ENCODE data around the gene SLC34A3. TPM values are rescaled to one million over a fixed set of nuclear protein-coding genes. Genes with fewer than 3 reads are reported as not detected.
A peak's percentile ranks its signal among the peaks of the same experiment; 100 is the strongest.

SLC34A3 gene
- total RNA-seq, 2 experiments from 2014 or later, result not detected

DNA sequence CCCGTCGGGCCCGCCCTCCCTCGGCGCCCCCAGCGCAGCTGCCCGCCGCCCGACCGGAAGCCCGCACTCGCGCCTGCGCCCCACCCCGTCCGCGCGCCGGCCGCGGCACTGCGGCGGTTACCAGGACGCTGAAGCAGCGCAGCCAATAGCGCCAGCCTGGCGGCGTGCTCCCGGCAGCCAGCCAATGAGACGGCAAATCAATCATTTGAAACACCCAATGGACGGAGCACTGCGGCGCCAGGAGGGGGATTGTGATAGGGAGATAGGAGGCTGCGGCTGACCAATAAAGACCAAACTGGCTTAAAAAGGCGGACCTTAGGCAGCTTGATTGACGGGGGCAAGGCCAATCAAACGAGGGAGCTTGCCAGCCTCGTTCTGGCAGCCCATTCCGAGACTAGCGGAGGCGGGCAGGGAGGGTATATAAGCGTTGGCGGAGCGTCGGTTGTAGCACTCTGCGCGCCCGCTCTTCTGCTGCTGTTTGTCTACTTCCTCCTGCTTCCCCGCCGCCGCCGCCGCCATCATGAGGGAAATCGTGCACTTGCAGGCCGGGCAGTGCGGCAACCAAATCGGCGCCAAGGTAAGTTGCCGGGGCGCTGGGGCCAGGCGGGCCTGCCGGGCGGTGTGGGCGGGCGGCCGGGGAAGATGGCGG lies 10.3 kb downstream of the SLC34A3 start, which contains the start of gene TUBB4B:
TUBB4B (plus strand) TSS at position 447 of the 649 bp plus-strand sequence; CDS start at position 521, 74 bp downstream.
- Histone ChIP-seq H3K4me2 (ENCODE audit: low read length) (peak within 1 kb of the TSS; percentile 99), H3K4me3 (ENCODE audit: low read depth, low read length, poor library complexity, severe bottlenecking) (peak within 1 kb of the TSS; percentile 98), H4K20me1 (ENCODE audit: insufficient read depth, low read length) (peaks cover 14% of the 10 kb centered on the region), H3K36me3 (ENCODE audit: insufficient read depth, low read length) (peaks cover 28% of the 10 kb centered on the region), H3K9me2 (ENCODE audit: insufficient read depth, low read length) (no peaks in the 10 kb centered on the region), H2AFZ (ENCODE audit: low read length) (no peak within 1 kb of the TSS; the same call in 1 of the 2 replicates), H3K27ac (ENCODE audit: low read depth, low read length, poor library complexity, severe bottlenecking) (peak within 1 kb of the TSS; percentile 89), H3K4me1 (ENCODE audit: insufficient read depth, low read length, poor library complexity, severe bottlenecking) (peaks cover 54% of the 10 kb centered on the region), H3K79me2 (ENCODE audit: insufficient read depth, low read depth, low read length) (peaks cover 34% of the 10 kb centered on the region), H3K9me3 (ENCODE audit: low read length) (no peaks in the 10 kb centered on the region)
- no peak for TF ChIP-seq EZH2phosphoT487 (IDR thresholded peaks at IDR 0.05; ENCODE audit: borderline replicate concordance, low read depth, low read length)
- TF ChIP-seq, protein P1, sequence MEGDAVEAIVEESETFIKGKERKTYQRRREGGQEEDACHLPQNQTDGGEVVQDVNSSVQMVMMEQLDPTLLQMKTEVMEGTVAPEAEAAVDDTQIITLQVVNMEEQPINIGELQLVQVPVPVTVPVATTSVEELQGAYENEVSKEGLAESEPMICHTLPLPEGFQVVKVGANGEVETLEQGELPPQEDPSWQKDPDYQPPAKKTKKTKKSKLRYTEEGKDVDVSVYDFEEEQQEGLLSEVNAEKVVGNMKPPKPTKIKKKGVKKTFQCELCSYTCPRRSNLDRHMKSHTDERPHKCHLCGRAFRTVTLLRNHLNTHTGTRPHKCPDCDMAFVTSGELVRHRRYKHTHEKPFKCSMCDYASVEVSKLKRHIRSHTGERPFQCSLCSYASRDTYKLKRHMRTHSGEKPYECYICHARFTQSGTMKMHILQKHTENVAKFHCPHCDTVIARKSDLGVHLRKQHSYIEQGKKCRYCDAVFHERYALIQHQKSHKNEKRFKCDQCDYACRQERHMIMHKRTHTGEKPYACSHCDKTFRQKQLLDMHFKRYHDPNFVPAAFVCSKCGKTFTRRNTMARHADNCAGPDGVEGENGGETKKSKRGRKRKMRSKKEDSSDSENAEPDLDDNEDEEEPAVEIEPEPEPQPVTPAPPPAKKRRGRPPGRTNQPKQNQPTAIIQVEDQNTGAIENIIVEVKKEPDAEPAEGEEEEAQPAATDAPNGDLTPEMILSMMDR (conservative IDR thresholded peaks at IDR 0.05; ENCODE audit: low read length), result no peak
- no TSS peak for BruUV-seq (replicated peaks)
- ChIA-PET CTCF (ENCODE audit: unreplicated experiment) (interaction anchor here (0.6 to 1.0 kb wide), 2 partner anchors 89 to 104 kb away, joined by 3 read pairs; no protein-coding TSS in a partner anchor), POLR2A (interaction anchor here (0.7 to 3.3 kb wide), 11 partner anchors 14 to 234 kb away, joined by 3 to 26 read pairs (median 3); partner anchors contain the start of genes NELFB and SAPCD2)
- peak; percentile 100 for DNase-seq (ENCODE audit: low spot score)
- intact Hi-C loops (cut with micrococcal nuclease; ENCODE audit: unreplicated experiment), result loop anchor here (1.0 to 2.0 kb wide), 2 partner anchors 14 to 36 kb away; partner anchors contain the start of genes NELFB and TOR4A

DNA sequence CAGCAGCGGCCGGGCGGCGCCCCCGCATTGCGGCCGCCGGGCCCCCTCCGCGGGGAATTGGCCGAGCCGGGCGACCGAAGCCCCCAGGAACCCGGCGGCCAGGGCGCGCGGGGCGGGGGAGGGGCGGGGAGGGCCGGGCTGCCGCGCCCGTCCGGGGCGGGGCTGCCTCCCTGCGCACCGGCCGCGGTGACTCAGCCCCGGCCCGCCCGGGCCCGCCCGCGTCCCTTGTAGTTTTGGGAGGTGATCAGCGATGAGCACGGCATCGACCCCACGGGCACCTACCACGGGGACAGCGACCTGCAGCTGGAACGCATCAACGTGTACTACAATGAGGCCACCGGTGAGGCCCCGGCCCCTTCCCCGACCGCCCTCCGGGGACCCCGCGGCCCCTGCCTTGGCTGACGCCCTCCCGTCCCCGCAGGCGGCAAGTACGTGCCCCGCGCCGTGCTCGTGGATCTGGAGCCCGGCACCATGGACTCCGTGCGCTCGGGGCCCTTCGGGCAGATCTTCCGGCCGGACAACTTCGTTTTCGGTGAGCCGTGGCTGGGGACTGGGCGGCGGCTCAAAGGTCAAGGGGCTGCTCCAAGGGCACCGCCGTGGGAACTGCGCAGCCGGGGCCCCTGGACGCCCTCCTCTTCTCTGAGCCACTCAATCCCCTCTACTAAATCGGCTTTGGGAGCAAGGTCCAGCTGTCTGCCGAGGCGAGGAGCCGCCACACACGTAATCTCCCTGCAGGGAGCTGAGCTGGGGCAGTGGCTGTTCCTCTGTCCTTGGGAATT lies 11.0 kb downstream of the SLC34A3 start:
- no TSS peak for BruUV-seq (replicated peaks)
- DNase-seq (ENCODE audit: low spot score), result peak; percentile 55

More for the DNA sequence above, 11.0 kb downstream of the SLC34A3 start:
- Histone ChIP-seq H3K27ac (ENCODE audit: low read depth, low read length, poor library complexity, severe bottlenecking) (peak overlapping the region; percentile 44), H3K4me1 (ENCODE audit: insufficient read depth, low read length, poor library complexity, severe bottlenecking) (peaks cover 54% of the 10 kb centered on the region), H3K9me2 (ENCODE audit: insufficient read depth, low read length) (no peaks in the 10 kb centered on the region), H2AFZ (ENCODE audit: low read length) (no peak overlapping the region), H4K20me1 (ENCODE audit: insufficient read depth, low read length) (peaks cover 14% of the 10 kb centered on the region), H3K9me3 (ENCODE audit: low read length) (no peaks in the 10 kb centered on the region), H3K4me2 (ENCODE audit: low read length) (peak overlapping the region; percentile 99), H3K36me3 (ENCODE audit: insufficient read depth, low read length) (peaks cover 28% of the 10 kb centered on the region), H3K79me2 (ENCODE audit: insufficient read depth, low read depth, low read length) (peaks cover 34% of the 10 kb centered on the region), H3K4me3 (ENCODE audit: low read depth, low read length, poor library complexity, severe bottlenecking) (peak overlapping the region; percentile 98)
- ChIA-PET CTCF (ENCODE audit: unreplicated experiment) (interaction anchor here (1.0 kb wide), 1 partner anchor 105 kb away, joined by 3 read pairs; no protein-coding TSS in a partner anchor), POLR2A (interaction anchor here (1.0 to 3.3 kb wide), 6 partner anchors 12 to 174 kb away, joined by 3 to 26 read pairs (median 3); partner anchors contain the start of genes NELFB and SAPCD2)
- intact Hi-C loops (cut with micrococcal nuclease; ENCODE audit: unreplicated experiment), result loop anchor here (1.0 to 2.0 kb wide), 2 partner anchors 14 to 35 kb away; partner anchors contain the start of genes NELFB and TOR4A
- TF ChIP-seq EZH2phosphoT487 (IDR thresholded peaks at IDR 0.05; ENCODE audit: borderline replicate concordance, low read depth, low read length), result no peak
- TF ChIP-seq, protein P1 (conservative IDR thresholded peaks at IDR 0.05; ENCODE audit: low read length), result no peak
